Upper lobe of left lung (tissue), 4 donors: ENCODE data around the gene LIMK2.

Experiments used
- POLR2A ChIP-seq, 4 donors: fragments of 450-650 bp; IDR thresholded peaks; one replicate each; pipeline ENCODE4 v1.5.1; 2016 to 2017; ENCODE audit warnings: antibody characterized with exemption in 4 of 4, mild to moderate bottlenecking in 2 of 4
- TF ChIP-seq, protein P1 (sequence below), 6 experiments: fragments of 450-650 bp in 4 of 6; fragments of 200-600 bp in 2 of 6; sonication (generic) in 2 of 6; IDR thresholded peaks; one replicate each; pipeline ENCODE4 v1.5.1; 2016 to 2019; ENCODE audit warnings: antibody characterized with exemption in 6 of 6

DNA sequence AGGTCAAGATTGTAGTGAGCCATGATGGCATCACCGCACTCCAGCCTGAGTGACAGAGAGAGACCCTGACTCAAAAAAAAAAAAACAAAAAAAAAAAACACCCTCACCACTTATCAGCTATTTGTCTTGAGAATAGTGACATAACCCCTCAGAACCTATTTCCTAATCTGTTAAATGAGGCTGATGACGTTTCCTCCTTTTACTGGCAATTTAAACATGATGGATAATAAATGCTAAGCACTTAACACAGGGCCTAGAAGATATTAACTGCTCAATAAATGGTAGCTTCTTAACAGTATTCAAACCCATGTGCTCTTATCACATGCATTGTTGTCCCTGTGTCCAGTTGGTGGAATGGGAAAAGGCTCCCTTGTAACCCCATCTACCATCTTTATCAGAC lies 34.6 kb downstream of the LIMK2 start:
- no peak for TF ChIP-seq POLR2A (IDR thresholded peaks at IDR 0.05)
- TF ChIP-seq, protein P1, sequence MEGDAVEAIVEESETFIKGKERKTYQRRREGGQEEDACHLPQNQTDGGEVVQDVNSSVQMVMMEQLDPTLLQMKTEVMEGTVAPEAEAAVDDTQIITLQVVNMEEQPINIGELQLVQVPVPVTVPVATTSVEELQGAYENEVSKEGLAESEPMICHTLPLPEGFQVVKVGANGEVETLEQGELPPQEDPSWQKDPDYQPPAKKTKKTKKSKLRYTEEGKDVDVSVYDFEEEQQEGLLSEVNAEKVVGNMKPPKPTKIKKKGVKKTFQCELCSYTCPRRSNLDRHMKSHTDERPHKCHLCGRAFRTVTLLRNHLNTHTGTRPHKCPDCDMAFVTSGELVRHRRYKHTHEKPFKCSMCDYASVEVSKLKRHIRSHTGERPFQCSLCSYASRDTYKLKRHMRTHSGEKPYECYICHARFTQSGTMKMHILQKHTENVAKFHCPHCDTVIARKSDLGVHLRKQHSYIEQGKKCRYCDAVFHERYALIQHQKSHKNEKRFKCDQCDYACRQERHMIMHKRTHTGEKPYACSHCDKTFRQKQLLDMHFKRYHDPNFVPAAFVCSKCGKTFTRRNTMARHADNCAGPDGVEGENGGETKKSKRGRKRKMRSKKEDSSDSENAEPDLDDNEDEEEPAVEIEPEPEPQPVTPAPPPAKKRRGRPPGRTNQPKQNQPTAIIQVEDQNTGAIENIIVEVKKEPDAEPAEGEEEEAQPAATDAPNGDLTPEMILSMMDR (IDR thresholded peaks at IDR 0.05) = no peak
